Activated naive CD8-positive, alpha-beta T cell treated with anti-CD3 and anti-CD28 coated beads for 36 hours (primary cell): ENCODE measurements around the gene PMPCA. TPM values are rescaled to one million over a fixed set of nuclear protein-coding genes. Genes with fewer than 3 reads are reported as not detected.

Source experiments
- DNase-seq: peaks from one replicate; pipeline ENCODE4 v3.0.0; 2021
- H3K27ac Mint-ChIP-seq: one replicate; pipeline ENCODE4 v1.8.0; 2022; ENCODE audit warnings: mild to moderate bottlenecking, moderate library complexity, mixed read lengths
- H3K27me3 Mint-ChIP-seq: one replicate; pipeline ENCODE4 v1.8.0; 2022; ENCODE audit warnings: mild to moderate bottlenecking, mixed read lengths
- H3K36me3 Mint-ChIP-seq: one replicate; pipeline ENCODE4 v1.8.0; 2021; ENCODE audit warnings: mild to moderate bottlenecking, mixed read lengths
- H3K4me1 Mint-ChIP-seq: one replicate; pipeline ENCODE4 v1.8.0; 2021; ENCODE audit warnings: mixed read lengths
- H3K4me3 Mint-ChIP-seq: one replicate; pipeline ENCODE4 v1.8.0; 2022; ENCODE audit warnings: mild to moderate bottlenecking, moderate library complexity, mixed read lengths
- H3K9me3 Mint-ChIP-seq: one replicate; pipeline ENCODE4 v1.8.0; 2022; ENCODE audit warnings: mixed read lengths
- total RNA-seq, 2 experiments: library from RNA; stranded (reverse); gene quantifications; one replicate each; pipeline ENCODE4 v1.2.3, GENCODE V29; 2021

PMPCA gene
- total RNA-seq, 2 experiments from 2014 or later = 124 to 130 TPM

GRCh38 chr9:136429683-136430491 lies 19.4 kb downstream of the PMPCA start:
- DNase-seq = no peak
- H3K27ac Mint-ChIP-seq = no peak overlapping the region
- no peaks in the 10 kb centered on the region for H3K9me3 Mint-ChIP-seq
- H3K4me3 Mint-ChIP-seq = no peak overlapping the region
- peaks cover 4% of the 10 kb centered on the region for H3K36me3 Mint-ChIP-seq
- no peaks in the 10 kb centered on the region for H3K4me1 Mint-ChIP-seq
- no peaks in the 10 kb centered on the region for H3K27me3 Mint-ChIP-seq

GRCh38 chr9:136430588-136431234 lies 20.3 kb downstream of the PMPCA start:
- Mint-ChIP-seq H3K4me1 (no peaks in the 10 kb centered on the region), H3K27ac (no peak overlapping the region), H3K9me3 (no peaks in the 10 kb centered on the region), H3K27me3 (no peaks in the 10 kb centered on the region), H3K4me3 (no peak overlapping the region), H3K36me3 (peaks cover 2% of the 10 kb centered on the region)
- DNase-seq = no peak

- Mint-ChIP-seq H3K27me3 (no peaks in the 10 kb centered on the region), H3K4me3 (no peak overlapping the region), H3K4me1 (peaks cover 6% of the 10 kb centered on the region), H3K9me3 (no peaks in the 10 kb centered on the region), H3K36me3 (peaks cover 2% of the 10 kb centered on the region), H3K27ac (no peak overlapping the region)
- DNase-seq = no peak
These were observed 21.4 kb downstream of the PMPCA start for GRCh38 chr9:136431782-136432350.

DNA sequence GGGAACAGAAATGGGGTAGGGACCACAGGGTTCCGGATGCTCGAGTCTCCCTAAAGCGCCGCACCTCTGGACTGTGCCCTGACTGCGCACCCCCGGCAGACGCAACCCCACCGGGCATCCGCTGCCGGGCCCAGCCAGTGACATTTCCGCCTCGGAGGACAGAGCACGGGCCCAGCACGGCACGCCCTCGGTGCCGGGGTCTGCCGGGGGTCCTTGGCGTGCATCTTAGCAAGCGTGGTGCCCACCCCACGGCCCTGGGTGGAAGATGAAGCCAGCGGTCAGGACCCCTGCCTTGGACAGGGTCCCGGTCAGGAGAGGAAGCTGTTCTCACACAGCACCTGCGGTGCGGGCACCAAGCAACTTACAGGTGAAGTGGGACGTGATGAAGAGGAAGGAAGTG lies 22.1 kb downstream of the PMPCA start:
- H3K36me3 Mint-ChIP-seq = peaks cover 3% of the 10 kb centered on the region
- DNase-seq = no peak
- H3K4me1 Mint-ChIP-seq = peaks cover 13% of the 10 kb centered on the region
- no peak overlapping the region for H3K27ac Mint-ChIP-seq
- H3K9me3 Mint-ChIP-seq = no peaks in the 10 kb centered on the region
- H3K27me3 Mint-ChIP-seq = no peaks in the 10 kb centered on the region
- no peak overlapping the region for H3K4me3 Mint-ChIP-seq

- Mint-ChIP-seq H3K27me3 (no peaks in the 10 kb centered on the region), H3K27ac (no peak overlapping the region), H3K4me1 (peaks cover 18% of the 10 kb centered on the region), H3K4me3 (no peak overlapping the region), H3K36me3 (peaks cover 2% of the 10 kb centered on the region), H3K9me3 (no peaks in the 10 kb centered on the region)
- DNase-seq = no peak
These were observed 22.7 kb downstream of the PMPCA start for GRCh38 chr9:136433043-136433715.

- H3K4me1 Mint-ChIP-seq = peaks cover 20% of the 10 kb centered on the region
- H3K36me3 Mint-ChIP-seq = peaks cover 1% of the 10 kb centered on the region
- no peak for DNase-seq
- H3K27me3 Mint-ChIP-seq = no peaks in the 10 kb centered on the region
- H3K27ac Mint-ChIP-seq = no peak overlapping the region
- no peaks in the 10 kb centered on the region for H3K9me3 Mint-ChIP-seq
- H3K4me3 Mint-ChIP-seq = no peak overlapping the region
These were observed 23.6 kb downstream of the PMPCA start for GRCh38 chr9:136433849-136434579.

DNA sequence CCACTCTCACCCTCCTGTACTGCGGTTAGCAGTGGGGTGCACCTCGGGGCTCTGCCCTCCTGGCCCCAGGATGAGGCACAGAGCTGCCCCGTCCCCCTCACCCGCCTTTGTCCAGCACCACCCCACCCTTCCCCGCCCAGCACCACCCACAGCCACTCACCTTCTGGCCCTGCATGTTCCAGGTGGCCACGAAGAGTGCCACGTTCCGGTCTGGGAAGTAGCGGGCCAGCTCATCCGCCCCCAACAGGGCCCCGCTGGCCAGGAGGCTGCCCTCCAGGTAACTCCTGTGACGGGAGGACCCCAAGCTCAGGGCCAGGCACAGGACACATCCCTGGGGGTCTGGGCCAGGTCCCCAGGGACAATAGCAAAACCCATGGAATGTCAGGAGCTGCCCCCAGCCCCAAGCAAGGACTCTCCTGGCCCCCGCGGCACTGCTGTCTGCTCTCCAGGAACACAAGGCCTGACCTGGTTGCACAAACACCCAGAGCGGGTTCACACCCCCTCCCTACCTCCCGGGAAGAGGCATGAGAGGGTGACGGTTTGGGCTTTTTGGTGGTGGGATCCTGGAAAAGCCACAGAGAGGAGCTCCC lies 24.2 kb downstream of the PMPCA start:
- Mint-ChIP-seq H3K36me3 (peaks cover 1% of the 10 kb centered on the region), H3K27ac (no peak overlapping the region), H3K4me3 (no peak overlapping the region), H3K27me3 (no peaks in the 10 kb centered on the region), H3K4me1 (peaks cover 20% of the 10 kb centered on the region), H3K9me3 (no peaks in the 10 kb centered on the region)
- DNase-seq = no peak

- H3K9me3 Mint-ChIP-seq = no peaks in the 10 kb centered on the region
- H3K27ac Mint-ChIP-seq = no peak overlapping the region
- H3K4me1 Mint-ChIP-seq = peaks cover 20% of the 10 kb centered on the region
- no peaks in the 10 kb centered on the region for H3K27me3 Mint-ChIP-seq
- no peak for DNase-seq
- H3K4me3 Mint-ChIP-seq = no peak overlapping the region
- peaks cover 1% of the 10 kb centered on the region for H3K36me3 Mint-ChIP-seq
These were observed 25.7 kb downstream of the PMPCA start for GRCh38 chr9:136436055-136436634.

- peaks cover 1% of the 10 kb centered on the region for H3K36me3 Mint-ChIP-seq
- peaks cover 22% of the 10 kb centered on the region for H3K4me1 Mint-ChIP-seq
- no peak overlapping the region for H3K27ac Mint-ChIP-seq
- H3K27me3 Mint-ChIP-seq = no peaks in the 10 kb centered on the region
- H3K9me3 Mint-ChIP-seq = no peaks in the 10 kb centered on the region
- H3K4me3 Mint-ChIP-seq = peak overlapping the region; percentile 81
- no peak for DNase-seq
These were observed 27.0 kb downstream of the PMPCA start for GRCh38 chr9:136437430-136437829.

GRCh38 chr9:136437839-136438547 lies 27.5 kb downstream of the PMPCA start:
- H3K27ac Mint-ChIP-seq = no peak overlapping the region
- no peak for DNase-seq
- peaks cover 1% of the 10 kb centered on the region for H3K36me3 Mint-ChIP-seq

GRCh38 chr9:136438548-136439480 lies 28.4 kb downstream of the PMPCA start:
- Mint-ChIP-seq H3K9me3 (no peaks in the 10 kb centered on the region), H3K4me3 (peak overlapping the region; percentile 81), H3K27me3 (no peaks in the 10 kb centered on the region), H3K4me1 (peaks cover 22% of the 10 kb centered on the region), H3K27ac (no peak overlapping the region), H3K36me3 (peaks cover 1% of the 10 kb centered on the region)
- peak; percentile 76 for DNase-seq

More at GRCh38 chr9:136437839-136438547, 27.5 kb downstream of the PMPCA start:
- no peaks in the 10 kb centered on the region for H3K9me3 Mint-ChIP-seq
- peak overlapping the region; percentile 81 for H3K4me3 Mint-ChIP-seq
- no peaks in the 10 kb centered on the region for H3K27me3 Mint-ChIP-seq
- peaks cover 22% of the 10 kb centered on the region for H3K4me1 Mint-ChIP-seq

DNA sequence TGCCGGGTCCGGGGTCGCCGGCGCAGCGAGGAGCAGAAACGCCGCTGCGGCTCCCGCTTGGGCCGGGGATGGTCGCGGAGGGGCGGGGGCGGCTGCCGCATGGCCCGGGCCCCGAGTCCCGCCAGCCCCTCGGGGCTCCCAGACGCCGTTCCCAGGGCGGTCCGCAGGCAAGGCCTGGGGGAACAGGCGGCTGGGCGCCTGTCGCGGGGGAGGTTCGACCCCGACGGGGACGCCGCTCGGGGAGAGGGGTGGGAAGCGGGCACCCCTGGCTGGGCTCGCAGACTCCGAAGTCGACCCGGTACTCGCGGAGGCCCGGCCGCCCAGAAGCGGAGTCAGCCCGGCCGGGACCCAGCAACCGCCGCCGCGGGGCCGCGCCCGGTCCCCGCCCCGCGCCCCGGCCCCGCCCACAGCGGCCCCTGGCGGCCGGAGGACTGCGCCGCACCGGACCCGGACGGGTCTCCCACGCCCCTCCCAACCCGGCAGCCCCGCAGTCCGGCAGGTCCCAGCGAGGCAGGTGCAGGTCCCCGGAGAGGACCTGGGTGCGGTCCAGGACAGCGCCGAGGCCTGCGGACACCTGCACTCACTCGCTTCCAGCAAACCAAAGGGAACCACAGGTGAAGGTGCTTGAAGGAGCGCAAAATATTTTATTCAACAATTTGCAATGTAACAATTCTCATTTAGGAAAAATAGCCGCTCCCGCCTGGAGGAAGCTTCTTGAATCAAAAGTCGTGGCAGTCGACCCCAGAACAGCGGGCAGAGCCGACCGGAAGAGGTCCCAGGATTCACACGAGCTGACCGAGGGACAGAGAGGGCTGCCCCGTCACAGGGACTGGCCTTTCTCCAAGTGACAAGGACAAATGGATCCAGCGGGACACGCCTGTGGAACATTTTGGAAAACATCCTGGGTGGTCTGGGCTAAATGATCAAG lies 29.3 kb downstream of the PMPCA start, which contains the start of gene INPP5E:
INPP5E (minus strand) TSS at position 365 of the 928 bp plus-strand sequence. CDS start 426 bp downstream, outside the sequence.
- H3K4me3 Mint-ChIP-seq = peak within 1 kb of the TSS; percentile 81
- H3K4me1 Mint-ChIP-seq = peaks cover 22% of the 10 kb centered on the region
- DNase-seq = peak; percentile 91
- peak within 1 kb of the TSS; percentile 16 for H3K27ac Mint-ChIP-seq
- H3K27me3 Mint-ChIP-seq = no peaks in the 10 kb centered on the region
- no peaks in the 10 kb centered on the region for H3K9me3 Mint-ChIP-seq
- peaks cover 1% of the 10 kb centered on the region for H3K36me3 Mint-ChIP-seq
